Sciatic nerve (tissue), 2 donors: ENCODE measurements around the gene COX7A2. TPM values are rescaled to one million over a fixed set of nuclear protein-coding genes. Genes with fewer than 3 reads are reported as not detected.
A peak's percentile ranks its signal among the peaks of the same experiment; 100 is the strongest.

Source experiments
- ATAC-seq: fragments of 200-7000 bp; cut with Tn5 transposase; one replicate; pipeline ENCODE4 v1.9.1; 2020; ENCODE audit warnings: mild to moderate bottlenecking, moderate library complexity
- DNase-seq: peaks from one replicate; pipeline ENCODE4 v3.0.0-alpha.2; 2020; ENCODE audit warnings: low spot score
- intact Hi-C: fragments of 100-400 bp; cut with DNase I; formaldehyde crosslinking; loops from one replicate; pipeline ENCODE4 v1.14.2; 2022
- total RNA-seq: library from RNA; stranded (reverse); fragmentation: NEBNext Ultra II Directional; extraction: Animal tissue kit (Norgen Biotek cat#: 25700); gene quantifications from one replicate; pipeline ENCODE4 v1.2.1, GENCODE V29; 2021
- donor health status: DM: no; HTN: no; CAD: no.
- donor health status: DM: no; HTN: no; CAD: no.

COX7A2 gene
- total RNA-seq, 1 donor from 2014 or later = 223 TPM

DNA sequence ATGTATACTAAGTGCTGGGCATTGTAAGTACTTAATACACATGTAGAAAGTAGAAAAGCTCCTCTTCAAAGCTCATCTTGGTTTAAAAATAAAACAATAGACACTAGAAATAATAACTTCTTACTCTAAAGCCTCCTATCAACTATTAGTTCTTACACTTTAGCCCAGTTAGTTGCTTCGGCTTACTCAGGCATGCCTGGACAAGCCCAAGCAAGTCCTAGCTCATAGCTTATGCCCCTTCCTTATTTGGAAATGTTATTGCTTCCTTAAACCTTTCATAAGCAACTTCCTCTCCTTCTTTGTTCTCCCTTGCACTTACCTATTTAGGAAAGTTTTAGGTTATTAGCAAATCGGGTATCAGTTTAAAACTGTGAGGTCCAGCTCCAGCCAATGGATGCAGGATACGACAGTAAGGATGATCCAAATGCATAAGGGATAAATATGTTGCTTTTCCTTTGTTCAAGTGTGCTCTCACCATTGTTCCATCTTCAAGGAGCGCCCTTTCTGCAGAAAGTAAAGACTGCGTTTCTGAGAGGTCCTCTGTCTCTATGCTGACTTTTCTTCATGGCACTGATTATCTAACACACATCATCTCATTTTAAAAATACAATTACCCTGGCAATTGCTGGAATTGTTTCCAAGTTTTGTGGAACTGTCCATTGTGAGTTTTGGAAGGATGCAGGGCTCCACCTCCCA, 28.7 kb upstream of the COX7A2 start:
- intact Hi-C loops = no loop called here
- DNase-seq (no peak), ATAC-seq (no peak)

DNA sequence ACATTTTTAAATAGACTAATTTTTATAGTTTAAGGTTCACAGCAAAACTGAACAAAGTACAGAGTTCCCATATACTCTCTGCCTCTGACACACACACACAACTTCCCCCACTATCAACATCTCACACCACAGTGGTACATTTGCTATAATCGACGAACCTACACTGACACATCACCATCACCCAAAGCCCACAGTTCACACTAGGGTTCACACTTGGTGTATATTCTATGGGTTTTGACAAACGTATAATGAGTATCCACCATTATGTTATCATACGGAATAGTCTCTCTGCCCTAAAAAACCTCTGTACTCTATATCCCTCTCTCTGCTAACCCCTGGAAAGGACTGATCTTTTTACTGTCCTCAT, 25.4 kb upstream of the COX7A2 start:
- intact Hi-C loops = no loop called here
- no peak for ATAC-seq
- DNase-seq = no peak

DNA sequence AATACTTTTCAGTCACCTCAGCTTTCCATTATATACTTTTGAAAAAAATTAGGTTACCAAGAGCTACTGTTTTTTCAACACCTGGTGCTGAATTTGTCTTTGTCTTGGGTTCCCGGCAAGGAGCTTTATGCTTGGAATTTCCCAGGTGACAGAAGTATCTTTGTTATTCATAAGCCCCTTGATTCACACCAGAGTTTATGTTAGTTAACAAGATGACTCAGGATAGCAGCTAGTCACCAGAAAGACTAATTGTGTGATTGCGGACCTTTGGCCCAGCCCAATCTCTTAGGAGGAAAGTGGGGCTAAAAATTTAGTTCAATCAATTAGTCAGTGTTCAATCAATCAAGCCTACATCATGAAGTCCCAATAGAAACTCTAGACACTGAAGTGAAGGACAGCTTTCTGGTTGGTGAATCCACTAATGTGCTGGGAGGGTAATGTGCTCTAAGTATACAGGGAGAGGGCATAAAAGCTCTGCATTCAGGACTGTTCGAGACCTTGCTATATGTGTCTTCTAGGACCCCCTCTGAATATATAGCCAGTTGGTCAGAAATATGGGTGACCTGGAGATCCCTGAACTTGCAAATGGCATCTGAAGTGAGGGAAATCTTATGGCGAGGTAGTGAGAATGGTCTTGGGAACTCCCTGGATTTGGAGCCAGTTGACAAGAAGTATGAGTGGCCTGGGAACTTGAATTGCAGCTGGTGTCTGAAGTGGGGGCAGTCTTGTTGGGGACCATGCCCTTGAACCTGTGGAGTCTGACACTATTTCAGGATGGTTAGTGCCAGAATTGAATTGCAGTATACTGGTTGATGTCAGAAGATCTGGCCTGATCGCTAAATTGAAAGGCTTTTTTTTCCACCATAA, 24.8 kb upstream of the COX7A2 start:
- no peak for DNase-seq
- intact Hi-C loops = no loop called here
- ATAC-seq = no peak

DNA sequence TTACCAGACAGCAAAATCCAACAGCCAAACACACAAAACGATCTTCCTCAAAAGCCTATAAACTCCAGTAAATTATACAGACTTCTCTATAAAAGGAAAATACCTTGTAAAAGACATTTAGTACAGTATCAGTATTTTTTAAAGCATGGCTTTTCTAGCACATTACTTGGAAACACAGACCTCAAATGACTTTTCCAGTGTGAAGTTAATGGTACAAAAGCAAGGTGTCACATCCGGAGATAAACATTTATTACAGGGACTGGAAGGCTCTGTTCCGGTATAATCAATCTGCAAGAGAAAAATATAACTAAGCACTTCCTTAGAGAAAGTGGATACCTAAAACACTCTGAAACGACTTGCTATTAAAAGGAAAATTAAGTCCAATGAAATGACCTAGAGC, 23.9 kb upstream of the COX7A2 start:
- ATAC-seq (no peak), DNase-seq (no peak)
- intact Hi-C loops = no loop called here

DNA sequence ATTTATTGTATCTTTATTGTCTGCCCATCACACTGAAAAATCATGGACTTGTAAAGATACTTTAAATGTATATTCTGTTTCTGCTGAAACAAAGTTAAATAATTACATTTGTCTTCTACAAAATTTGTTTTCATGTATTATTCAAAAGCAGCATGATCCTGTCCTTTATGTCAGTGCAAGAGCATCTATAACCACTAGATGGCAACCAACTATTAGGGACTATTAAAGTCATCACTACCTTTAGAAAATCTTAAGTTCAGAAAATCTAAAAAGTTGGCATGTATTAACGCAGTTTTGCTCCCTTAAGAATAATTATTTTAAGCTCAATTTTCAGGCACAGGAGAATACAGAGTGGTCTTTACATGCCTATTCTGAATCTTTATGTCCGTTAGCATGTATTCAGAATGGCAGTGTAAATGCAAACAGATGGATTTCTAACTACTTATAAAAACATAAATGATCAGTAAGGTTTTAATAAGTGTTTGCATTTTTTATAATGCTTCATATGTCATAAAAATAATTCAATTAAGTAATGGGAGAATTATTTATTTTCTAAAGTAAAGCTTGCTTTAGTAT, 23.2 kb upstream of the COX7A2 start:
- ATAC-seq (peak; percentile 81), DNase-seq (no peak)
- intact Hi-C loops = no loop called here

DNA sequence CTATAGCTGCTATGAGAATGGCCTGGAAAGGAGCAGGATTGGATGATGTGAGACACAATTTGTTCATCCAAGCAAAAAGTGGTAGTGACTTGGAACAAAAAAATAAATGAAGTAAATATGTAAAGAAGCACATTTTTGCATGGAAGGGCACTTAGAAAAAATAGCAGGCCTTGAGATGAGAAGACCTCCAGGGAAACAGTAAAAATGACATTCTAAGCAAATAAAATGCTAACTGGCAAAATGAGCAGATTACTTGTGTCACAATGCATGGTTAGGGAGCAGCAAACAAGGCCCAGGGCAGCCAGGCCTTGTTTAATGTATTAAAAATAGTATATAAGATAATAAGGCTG, 19.8 kb upstream of the COX7A2 start:
- no peak for ATAC-seq
- no peak for DNase-seq
- intact Hi-C loops = no loop called here

DNA sequence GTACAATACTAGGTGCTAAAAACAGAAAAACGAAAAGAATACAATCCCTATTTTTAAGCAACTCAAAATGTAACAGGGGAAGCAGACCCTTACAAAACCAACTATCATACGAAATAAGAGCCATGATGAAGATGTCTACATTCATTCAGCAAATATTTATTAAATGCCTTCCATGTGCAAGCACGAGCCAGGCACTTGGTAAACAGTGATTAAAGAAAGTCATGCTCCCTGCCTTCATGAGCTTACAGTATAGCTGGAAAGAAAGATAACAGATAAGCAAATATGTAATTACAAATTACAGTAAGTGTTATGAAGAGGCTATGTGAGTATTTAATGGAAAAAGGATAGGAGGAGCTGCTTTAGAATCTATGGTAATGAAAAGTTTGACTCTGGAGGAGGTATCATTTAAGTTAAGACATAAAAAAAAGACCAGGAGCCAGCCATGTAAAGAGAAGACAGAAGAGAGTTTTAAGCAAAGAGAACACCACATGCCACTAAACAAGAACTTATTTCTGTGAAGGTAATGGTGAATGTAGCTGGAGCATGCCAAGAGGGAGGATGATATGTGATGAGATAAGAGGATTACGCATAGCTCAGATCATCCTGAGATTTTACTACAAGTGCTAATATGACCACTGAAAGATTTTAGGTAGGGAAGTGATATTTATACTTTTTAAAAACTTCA, 19.3 kb upstream of the COX7A2 start:
- intact Hi-C loops = no loop called here
- DNase-seq (no peak), ATAC-seq (no peak)

DNA sequence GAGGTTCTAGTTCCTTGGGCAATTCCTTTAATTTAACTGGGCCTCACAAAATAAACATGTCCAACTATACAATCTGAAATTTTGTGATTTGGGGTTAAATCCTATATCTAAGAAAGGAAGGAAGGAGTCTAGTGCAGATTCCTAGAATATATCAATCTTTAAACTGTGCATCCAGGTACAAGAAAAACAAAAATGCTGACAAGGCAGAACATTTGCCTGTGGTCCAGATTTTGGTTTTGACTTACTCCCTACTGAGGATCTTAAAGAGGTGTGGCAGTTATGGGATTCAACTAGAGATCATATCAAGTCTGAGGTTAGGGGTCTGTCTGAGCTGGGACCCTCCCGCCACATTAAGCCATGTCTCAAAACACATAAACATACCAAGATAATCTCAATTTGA, 17.7 kb upstream of the COX7A2 start:
- ATAC-seq (no peak), DNase-seq (no peak)
- intact Hi-C loops = no loop called here

DNA sequence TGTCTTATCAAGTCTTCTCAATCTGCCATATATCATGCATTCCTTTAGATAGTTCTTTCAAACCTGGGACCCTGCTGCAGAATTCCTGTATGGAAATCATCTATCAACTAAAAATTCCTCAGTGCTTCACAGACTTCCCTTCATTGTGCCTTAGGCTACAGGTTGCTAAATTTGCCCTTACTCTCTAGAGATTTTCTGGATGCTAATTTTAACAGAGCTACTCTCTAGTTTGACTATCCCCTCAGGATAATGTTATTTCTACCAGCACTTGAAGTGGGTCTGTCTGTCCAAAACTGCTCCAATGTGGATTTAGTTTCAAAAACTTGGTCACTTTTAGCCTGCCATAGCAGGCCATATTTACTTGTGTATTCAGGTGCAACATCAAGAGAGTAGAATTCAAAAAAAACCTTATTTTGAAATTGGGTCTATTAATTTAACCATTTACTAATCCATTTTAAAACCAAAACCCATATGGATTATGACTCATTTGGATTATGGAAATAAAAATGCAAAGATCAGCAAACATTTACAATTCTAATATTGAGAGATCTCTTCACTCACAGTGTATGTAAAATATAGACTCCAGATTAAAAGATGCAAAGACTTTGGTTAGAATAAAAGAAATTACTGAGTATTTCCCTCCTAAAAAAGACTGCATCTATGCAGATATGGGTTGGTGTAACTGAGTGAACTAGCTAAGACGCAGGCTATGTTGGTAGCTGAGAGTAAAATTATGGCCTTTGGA, 13.9 kb upstream of the COX7A2 start:
- DNase-seq (no peak), ATAC-seq (no peak)
- intact Hi-C loops = no loop called here

DNA sequence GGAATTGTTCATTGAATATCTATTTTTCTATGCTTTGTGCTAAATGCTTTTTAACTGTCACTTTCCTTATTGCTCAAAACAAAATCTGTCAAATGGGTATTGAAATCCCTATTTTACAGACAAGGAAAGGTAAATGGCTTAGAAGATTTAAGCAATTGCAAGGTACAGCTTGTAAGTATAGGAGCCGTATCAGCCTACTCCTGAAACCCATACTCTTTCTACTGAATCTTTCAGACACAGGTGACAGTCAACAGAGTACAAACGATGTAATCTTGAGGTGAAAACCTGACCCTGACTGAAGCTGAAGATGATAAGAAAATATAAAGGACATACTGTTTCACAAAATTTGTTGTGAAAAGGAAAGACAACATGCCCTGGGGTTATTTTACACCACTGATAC, 7.0 kb upstream of the COX7A2 start:
- intact Hi-C loops = no loop called here
- ATAC-seq (no peak), DNase-seq (no peak)

DNA sequence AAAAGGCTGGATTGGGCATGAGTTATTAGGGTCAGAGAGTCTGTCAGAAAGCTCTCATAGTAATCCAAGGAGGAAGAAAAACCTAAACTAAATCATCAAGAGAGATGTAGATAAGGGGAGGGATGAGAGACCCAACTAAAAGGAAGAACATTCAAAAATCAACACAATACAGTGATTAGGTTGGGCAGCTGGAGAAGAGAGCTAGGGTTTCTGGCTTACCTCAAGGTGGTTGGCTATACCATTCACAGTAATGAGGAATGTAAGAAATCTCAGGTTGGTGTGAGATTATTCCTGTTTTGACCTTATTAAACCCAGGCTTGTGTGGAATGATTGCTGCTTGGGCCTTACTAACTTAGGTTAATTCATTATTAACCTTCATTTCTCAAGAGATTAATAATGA, 6.2 kb upstream of the COX7A2 start:
- ATAC-seq = no peak
- intact Hi-C loops = no loop called here
- no peak for DNase-seq

DNA sequence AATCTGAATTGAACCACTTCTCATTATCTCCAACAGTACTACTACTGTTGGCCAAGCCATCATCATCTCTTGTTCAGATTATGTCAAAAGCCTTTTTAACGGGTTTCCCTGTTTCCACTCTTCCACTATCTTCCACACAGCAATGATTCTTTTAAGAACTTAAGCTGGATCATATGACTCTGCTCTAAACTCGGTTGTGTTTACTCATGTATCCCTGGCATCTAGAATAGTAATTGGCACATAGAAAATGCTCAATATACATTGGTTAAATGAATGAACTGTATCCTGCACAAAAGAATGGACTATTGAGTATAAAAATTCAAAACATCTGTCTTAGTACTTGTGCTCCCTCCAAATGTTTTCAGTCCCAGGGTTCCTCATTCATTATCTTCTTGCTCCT, 2.8 kb upstream of the COX7A2 start:
- DNase-seq (no peak), ATAC-seq (no peak)
- intact Hi-C loops = no loop called here

DNA sequence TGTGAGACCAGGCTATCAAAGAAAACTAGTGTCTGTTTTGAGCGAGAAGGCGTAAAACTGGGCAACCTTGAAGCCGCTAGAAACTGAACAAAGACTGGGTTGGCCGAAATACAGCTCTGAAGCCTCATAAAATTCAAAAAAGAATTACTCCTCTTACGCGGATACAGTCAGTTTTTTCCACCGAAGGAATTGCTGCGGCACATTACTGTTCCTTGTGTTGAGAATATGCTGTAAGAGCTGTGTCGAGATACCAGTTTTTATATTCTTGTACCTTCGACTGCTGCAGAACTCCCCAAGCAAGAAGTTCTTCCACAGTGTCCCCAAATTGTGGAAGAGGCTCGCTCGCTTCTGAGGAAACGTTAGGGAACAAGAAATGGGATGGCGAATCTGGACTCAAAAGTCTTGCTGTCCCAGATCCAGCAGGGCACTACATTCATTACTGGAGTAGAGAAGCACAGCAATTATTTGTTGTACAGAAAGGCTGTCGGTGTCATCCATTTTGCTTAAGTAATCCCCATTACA, 523 bp upstream of the COX7A2 start:
- ATAC-seq = peak; percentile 6
- intact Hi-C loops = no loop called here
- DNase-seq = no peak

DNA sequence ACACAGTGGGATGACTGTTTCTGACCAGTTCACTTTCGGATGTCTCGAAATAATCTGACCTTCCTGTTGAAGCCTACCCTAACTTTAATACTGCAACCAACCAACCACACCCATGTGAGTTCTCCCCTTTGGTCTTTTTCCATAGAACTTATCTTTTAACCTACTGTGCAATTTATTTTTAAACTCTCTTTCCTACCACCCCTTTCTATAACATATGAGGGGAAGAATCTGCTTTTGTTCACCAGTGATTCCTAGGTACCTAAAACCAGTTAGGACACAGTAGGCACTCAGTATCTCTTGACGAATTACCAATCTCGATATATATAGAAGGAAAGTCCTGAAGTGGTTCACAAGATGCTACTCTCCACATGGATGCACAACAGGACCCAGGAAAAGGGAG, 7.0 kb downstream of the COX7A2 start:
- intact Hi-C loops = no loop called here
- no peak for DNase-seq
- no peak for ATAC-seq

DNA sequence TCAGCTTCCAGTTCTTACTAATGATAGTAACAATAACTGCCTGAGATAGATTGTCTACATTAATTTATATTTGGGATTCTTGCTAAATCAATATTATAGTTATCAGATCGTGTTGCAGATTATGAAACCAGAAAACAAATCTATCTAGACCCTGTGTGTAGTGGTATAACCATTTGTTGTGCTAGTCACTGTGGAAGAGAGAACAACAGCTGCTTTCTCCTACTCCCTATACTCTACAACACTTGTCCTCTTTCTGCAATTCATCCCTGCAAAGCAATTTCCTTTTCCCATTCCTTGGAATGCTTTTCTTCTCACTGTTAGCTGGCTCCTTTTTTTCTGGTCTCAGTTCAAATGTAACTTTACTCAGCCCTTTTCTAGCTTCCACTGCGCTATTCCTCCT, 8.3 kb downstream of the COX7A2 start:
- ATAC-seq (no peak), DNase-seq (no peak)
- intact Hi-C loops = no loop called here

DNA sequence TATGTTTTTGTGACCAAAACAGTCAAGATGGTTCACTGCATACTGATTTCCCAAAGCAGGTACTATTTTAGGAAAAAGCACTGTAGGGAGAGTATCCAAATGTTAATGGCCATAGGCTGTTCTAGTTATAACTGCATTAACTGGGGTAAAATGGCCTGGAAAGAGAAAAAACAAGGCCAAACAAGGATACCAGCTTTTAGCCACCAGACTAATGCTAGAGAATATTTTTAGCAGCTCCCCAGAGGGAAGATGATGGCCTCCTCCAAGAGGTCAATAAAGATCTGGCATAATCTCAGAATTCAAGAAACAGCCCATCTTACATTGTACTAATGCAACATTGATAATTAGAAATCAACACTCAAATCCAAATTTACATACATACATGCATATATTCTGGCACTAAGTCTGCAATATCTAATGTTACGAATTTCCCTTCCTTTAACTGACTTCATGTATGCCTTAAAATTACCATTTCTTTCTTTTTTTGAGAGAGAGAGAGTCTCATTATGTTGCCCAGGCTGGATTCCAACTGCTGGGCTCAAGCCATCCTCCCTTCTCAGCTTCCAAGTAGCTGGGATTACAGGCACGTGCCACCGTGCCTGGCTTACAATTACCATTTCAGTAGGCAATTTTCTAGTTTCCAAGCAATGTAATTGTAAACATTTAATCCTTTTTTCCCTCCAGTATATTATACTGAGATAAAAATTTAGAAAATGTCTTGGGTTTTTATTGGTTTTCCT, 9.3 kb downstream of the COX7A2 start:
- intact Hi-C loops = no loop called here
- no peak for DNase-seq
- peak; percentile 48 for ATAC-seq

DNA sequence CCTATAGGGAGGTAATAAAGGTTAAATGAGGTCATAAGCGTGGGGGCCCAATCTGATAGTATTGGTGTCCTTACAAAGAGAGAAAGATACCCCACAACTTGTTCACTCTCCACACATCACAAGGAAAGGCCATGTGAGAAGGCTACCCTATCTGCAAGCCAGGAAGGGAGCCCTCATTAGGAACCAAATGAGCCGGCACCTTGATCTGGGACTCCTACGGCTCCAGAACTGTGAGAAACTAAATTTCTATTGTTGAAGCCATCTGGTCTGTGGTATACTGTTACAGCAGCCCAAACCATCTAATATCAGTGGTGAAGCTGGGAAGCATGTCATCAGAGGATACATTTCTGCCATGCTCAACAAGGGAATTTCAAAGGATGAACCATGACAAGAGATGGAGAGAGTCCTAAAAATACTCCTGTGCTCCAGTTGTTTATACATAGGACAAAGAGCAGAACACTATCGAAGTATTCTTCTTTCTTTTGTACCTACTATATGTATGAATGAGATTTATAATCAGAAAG, 10.4 kb downstream of the COX7A2 start:
- intact Hi-C loops = no loop called here
- ATAC-seq (no peak), DNase-seq (no peak)
